ENCODE data around the gene SEC14L6.

- TF ChIP-seq CTCF (IDR thresholded peaks at IDR 0.05) (no peak), POLR2AphosphoS5 (IDR thresholded peaks at IDR 0.05) (no peak)
Observed at GRCh38 chr22:30564761-30565119, 18.2 kb upstream of the SEC14L6 start.

Data from suprapubic skin (tissue), 3 donors.